Natural killer cell (primary cell): ENCODE measurements around the gene CREB5. TPM values are rescaled to one million over a fixed set of nuclear protein-coding genes. Genes with fewer than 3 reads are reported as not detected.
A peak's percentile ranks its signal among the peaks of the same experiment; 100 is the strongest.

Experiments
- ATAC-seq, 3 donors: fragments of 150-1000 bp in 2 of 3; fragments of 200-7000 bp in 1 of 3; cut with Tn5 transposase; 1 replicate in 1 of 3; 2 replicates in 2 of 3; pipeline ENCODE4 v1.10.0; 2021; ENCODE audit warnings: mild to moderate bottlenecking in 2 of 3, moderate library complexity in 2 of 3
- DNase-seq, 2 donors: peaks; one replicate each; pipeline versions ENCODE4 v3.0.0 to v3.0.0-alpha.2; 2013 to 2021; ENCODE audit warnings: mixed read lengths in 1 of 2
- H3K27ac ChIP-seq: one replicate; pipeline ENCODE4 v1.5.1; 2013; ENCODE audit warnings: mild to moderate bottlenecking, low read length
- H3K27me3 ChIP-seq: one replicate; pipeline ENCODE4 v1.6.1; 2013; ENCODE audit warnings: low read length; ENCODE audit not compliant: control insufficient read depth, insufficient read depth
- H3K36me3 ChIP-seq: one replicate; pipeline ENCODE4 v1.6.1; 2013; ENCODE audit warnings: low read length; ENCODE audit not compliant: control insufficient read depth, insufficient read depth
- H3K4me1 ChIP-seq: one replicate; pipeline ENCODE4 v1.6.1; 2013; ENCODE audit warnings: low read length; ENCODE audit not compliant: control insufficient read depth, insufficient read depth
- H3K4me3 ChIP-seq: one replicate; pipeline ENCODE4 v1.5.1; 2013; ENCODE audit warnings: low read length
- H3K9me3 ChIP-seq: one replicate; pipeline ENCODE4 v1.6.1; 2013; ENCODE audit warnings: low read length; ENCODE audit not compliant: control insufficient read depth, insufficient read depth
- H3K27ac Mint-ChIP-seq, 2 donors: one replicate each; pipeline ENCODE4 v1.8.0; 2022; ENCODE audit warnings: mild to moderate bottlenecking in 2 of 2, mixed read lengths in 2 of 2, moderate library complexity in 1 of 2
- H3K27me3 Mint-ChIP-seq, 2 donors: one replicate each; pipeline ENCODE4 v1.8.0; 2022; ENCODE audit warnings: low read depth in 2 of 2, mixed read lengths in 2 of 2
- H3K36me3 Mint-ChIP-seq: one replicate; pipeline ENCODE4 v1.8.0; 2022; ENCODE audit warnings: mixed read lengths
- H3K4me1 Mint-ChIP-seq, 2 donors: one replicate each; pipeline ENCODE4 v1.8.0; 2022; ENCODE audit warnings: mixed read lengths in 2 of 2
- H3K4me3 Mint-ChIP-seq: one replicate; pipeline ENCODE4 v1.8.0; 2022; ENCODE audit warnings: mild to moderate bottlenecking, moderate library complexity, mixed read lengths
- H3K9me3 Mint-ChIP-seq, 2 donors: one replicate each; pipeline ENCODE4 v1.8.0; 2022; ENCODE audit warnings: mixed read lengths in 2 of 2
- CTCF ChIP-seq: fragments of 200-600 bp; IDR thresholded peaks from one replicate; pipeline ENCODE4 v1.8.0; 2022; ENCODE audit warnings: antibody characterized with exemption
- WGBS: methylation state at CpG from one replicate; pipeline ENCODE4 v1.1.7; 2013; ENCODE audit warnings: missing lambda C conversion rate; ENCODE audit not compliant: insufficient coverage; 5-methylcytosine and 5-hydroxymethylcytosine counted together
- intact Hi-C: fragments of 100-400 bp; cut with micrococcal nuclease; formaldehyde crosslinking; loops from one replicate; pipeline ENCODE4 v1.14.2; 2022
- total RNA-seq, 4 donors: library from RNA; stranded (reverse); fragments of 120-200 nt in 1 of 4; gene quantifications; one replicate each; pipeline versions ENCODE4 v1.2.3 to v1.2.4, GENCODE V29; 2013 to 2022

CREB5 gene
- total RNA-seq, 3 donors from 2014 or later (not counting 1 experiment from before 2014, with no cell fraction given), result 0.52 to 7.0 (median 0.89) TPM

GRCh38 chr7:28660132-28660531 lies 247.8 kb downstream of the CREB5 start:
- Histone ChIP-seq H3K36me3 (no peaks in the 10 kb centered on the region), H3K4me1 (peaks cover 7% of the 10 kb centered on the region), H3K4me3 (no peak overlapping the region), H3K9me3 (no peaks in the 10 kb centered on the region), H3K27me3 (peaks cover 2% of the 10 kb centered on the region), H3K27ac (no peak overlapping the region)
- Mint-ChIP-seq H3K4me3 (no peak overlapping the region), H3K36me3 (peaks cover 9% of the 10 kb centered on the region), H3K9me3 (peaks cover 0 to 2% of the 10 kb centered on the region in 2 donors), H3K27ac (no peak overlapping the region), H3K4me1 (peaks cover 11 to 15% of the 10 kb centered on the region in 2 donors), H3K27me3 (peaks cover 25 to 40% of the 10 kb centered on the region in 2 donors)
- TF ChIP-seq CTCF, result no peak
- no CpG with 5 or more reads among the region's 2 CpGs for WGBS
- ATAC-seq, result no peak
- intact Hi-C loops, result no loop called here
- DNase-seq, result no peak

GRCh38 chr7:28661826-28662595 lies 249.7 kb downstream of the CREB5 start:
- peak in 1 of 2 donors; percentile 45 for DNase-seq
- H3K36me3 ChIP-seq, result no peaks in the 10 kb centered on the region
- WGBS, result 9% methylated on average over 12 of the region's 12 CpGs
- peaks cover 28 to 40% of the 10 kb centered on the region in 2 donors for H3K27me3 Mint-ChIP-seq
- intact Hi-C loops, result no loop called here
- H3K9me3 Mint-ChIP-seq, result peaks cover 0 to 2% of the 10 kb centered on the region in 2 donors
- H3K36me3 Mint-ChIP-seq, result peaks cover 9% of the 10 kb centered on the region
- H3K27ac ChIP-seq, result no peak overlapping the region
- no peak overlapping the region for H3K27ac Mint-ChIP-seq
- H3K4me1 Mint-ChIP-seq, result peaks cover 11 to 15% of the 10 kb centered on the region in 2 donors
- H3K4me3 Mint-ChIP-seq, result no peak overlapping the region
- peaks cover 7% of the 10 kb centered on the region for H3K4me1 ChIP-seq
- H3K27me3 ChIP-seq, result peaks cover 2% of the 10 kb centered on the region
- ATAC-seq, result peak in 1 of 3 donors; percentile 61
- no peak for TF ChIP-seq CTCF
- H3K9me3 ChIP-seq, result no peaks in the 10 kb centered on the region
- no peak overlapping the region for H3K4me3 ChIP-seq

- WGBS, result no CpG with 5 or more reads among the region's 2 CpGs
- Mint-ChIP-seq H3K4me3 (no peak overlapping the region), H3K36me3 (no peaks in the 10 kb centered on the region)
Measured at GRCh38 chr7:28666154-28666553, 253.8 kb downstream of the CREB5 start.

More at GRCh38 chr7:28666154-28666553, 253.8 kb downstream of the CREB5 start:
- Mint-ChIP-seq H3K9me3 (no peaks in the 10 kb centered on the region), H3K27ac (no peak overlapping the region), H3K27me3 (peaks cover 19 to 32% of the 10 kb centered on the region in 2 donors), H3K4me1 (peaks cover 11 to 15% of the 10 kb centered on the region in 2 donors)
- no peaks in the 10 kb centered on the region for H3K9me3 ChIP-seq
- H3K27ac ChIP-seq, result no peak overlapping the region
- no peak for TF ChIP-seq CTCF
- DNase-seq (no peak), ATAC-seq (no peak)
- peaks cover 7% of the 10 kb centered on the region for H3K4me1 ChIP-seq
- no peak overlapping the region for H3K4me3 ChIP-seq
- H3K27me3 ChIP-seq, result peaks cover 2% of the 10 kb centered on the region
- intact Hi-C loops, result no loop called here
- H3K36me3 ChIP-seq, result no peaks in the 10 kb centered on the region
